NT2/D1 (cell line): Measurements from ENCODE around the gene MYOZ1.
"Not testable (repeated sequence)": the region's sequence is repeated elsewhere in the genome, so short reads cannot be mapped to it uniquely, and the experiment has no call there.

Source experiments
- SUZ12 ChIP-seq: IDR thresholded peaks from 2 replicates; pipeline ENCODE4 v1.6.1; 2011; ENCODE audit not compliant: insufficient read length, insufficient read depth; ENCODE audit errors: extremely low read depth
- YY1 ChIP-seq: IDR thresholded peaks from 2 replicates; pipeline ENCODE4 v1.6.1; 2011; ENCODE audit not compliant: insufficient read length, insufficient read depth
- ZNF274 ChIP-seq: IDR thresholded peaks from 2 replicates; pipeline ENCODE4 v1.6.1; 2011; ENCODE audit warnings: mild to moderate bottlenecking, low read depth, low read length

DNA sequence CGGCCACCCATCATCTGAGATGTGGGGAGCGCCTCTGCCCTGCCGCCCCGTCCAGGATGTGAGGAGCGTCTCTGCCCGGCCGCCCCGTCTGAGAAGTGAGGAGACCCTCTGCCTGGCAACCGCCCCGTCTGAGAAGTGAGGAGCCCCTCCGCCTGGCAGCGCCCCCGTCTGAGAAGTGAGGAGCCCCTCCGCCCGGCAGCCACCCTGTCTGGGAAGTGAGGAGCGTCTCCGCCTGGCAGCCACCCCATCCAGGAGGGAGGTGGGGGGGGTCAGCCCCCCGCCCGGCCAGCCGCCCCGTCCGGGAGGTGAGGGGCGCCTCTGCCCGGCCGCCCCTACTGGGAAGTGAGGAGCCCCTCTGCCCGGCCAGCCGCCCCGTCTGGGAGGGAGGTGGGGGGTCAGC lies 48.3 kb upstream of the MYOZ1 start:
- TF ChIP-seq ZNF274, YY1, SUZ12: not testable (repeated sequence)
